Measurements from ENCODE around the gene OSBPL1A. TPM values are rescaled to one million over a fixed set of nuclear protein-coding genes. Genes with fewer than 3 reads are reported as not detected.

Gene OSBPL1A
- total RNA-seq, 1 donor from 2014 or later: 42.9 TPM

DNA sequence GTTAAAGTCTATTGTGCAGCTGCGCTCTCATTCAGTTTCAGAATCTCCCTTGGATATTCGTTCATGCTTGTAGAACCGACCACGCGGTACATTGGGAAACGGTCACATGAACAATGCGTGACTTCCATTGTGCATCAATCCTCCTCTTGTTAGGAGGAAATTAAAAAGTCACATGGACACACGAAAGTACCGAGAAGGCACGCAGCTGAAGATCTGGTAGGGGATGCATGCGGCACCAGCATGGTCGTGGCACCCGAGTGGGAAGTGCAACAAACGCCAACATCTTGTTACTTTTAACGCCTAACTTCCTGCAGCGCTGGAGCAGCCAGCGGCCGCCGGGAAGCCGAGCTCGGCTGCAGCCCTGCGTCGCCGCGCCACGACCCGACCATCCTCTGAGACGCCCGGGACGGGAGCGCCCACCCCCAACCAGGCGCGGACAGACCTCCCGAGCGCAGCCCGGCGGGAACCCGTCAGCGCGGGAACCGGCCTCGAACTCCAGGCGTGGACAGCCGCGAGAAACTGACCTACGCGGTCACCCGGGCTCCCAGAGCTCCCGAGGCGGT lies 412 bp downstream of the OSBPL1A start:
- intact Hi-C loops (cut with DNase I): loop anchor here (1.0 to 10.0 kb wide), 3 partner anchors 29 to 958 kb away; partner anchors contain the start of genes IMPACT and ZNF521
- Histone ChIP-seq H3K27me3 (no peaks in the 10 kb centered on the region), H3K9me3 (no peaks in the 10 kb centered on the region), H3K4me3 (peak overlapping the region; percentile 78 to 84), H3K36me3 (no peaks in the 10 kb centered on the region), H3K4me1 (no peaks in the 10 kb centered on the region), H3K27ac (peak overlapping the region; percentile 84 to 90)
- TF ChIP-seq, protein P1, sequence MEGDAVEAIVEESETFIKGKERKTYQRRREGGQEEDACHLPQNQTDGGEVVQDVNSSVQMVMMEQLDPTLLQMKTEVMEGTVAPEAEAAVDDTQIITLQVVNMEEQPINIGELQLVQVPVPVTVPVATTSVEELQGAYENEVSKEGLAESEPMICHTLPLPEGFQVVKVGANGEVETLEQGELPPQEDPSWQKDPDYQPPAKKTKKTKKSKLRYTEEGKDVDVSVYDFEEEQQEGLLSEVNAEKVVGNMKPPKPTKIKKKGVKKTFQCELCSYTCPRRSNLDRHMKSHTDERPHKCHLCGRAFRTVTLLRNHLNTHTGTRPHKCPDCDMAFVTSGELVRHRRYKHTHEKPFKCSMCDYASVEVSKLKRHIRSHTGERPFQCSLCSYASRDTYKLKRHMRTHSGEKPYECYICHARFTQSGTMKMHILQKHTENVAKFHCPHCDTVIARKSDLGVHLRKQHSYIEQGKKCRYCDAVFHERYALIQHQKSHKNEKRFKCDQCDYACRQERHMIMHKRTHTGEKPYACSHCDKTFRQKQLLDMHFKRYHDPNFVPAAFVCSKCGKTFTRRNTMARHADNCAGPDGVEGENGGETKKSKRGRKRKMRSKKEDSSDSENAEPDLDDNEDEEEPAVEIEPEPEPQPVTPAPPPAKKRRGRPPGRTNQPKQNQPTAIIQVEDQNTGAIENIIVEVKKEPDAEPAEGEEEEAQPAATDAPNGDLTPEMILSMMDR (IDR thresholded peaks at IDR 0.05): no peak
- peak; percentile 47 to 83 for DNase-seq (ENCODE audit: low spot score in 2 of 2)

- H3K27ac ChIP-seq: peak overlapping the region in 1 of 2 donors; percentile 84
- no peaks in the 10 kb centered on the region for H3K36me3 ChIP-seq
- H3K4me1 ChIP-seq: no peaks in the 10 kb centered on the region
- TF ChIP-seq, protein P1 (IDR thresholded peaks at IDR 0.05): no peak
- intact Hi-C loops (cut with DNase I): loop anchor here (2.0 to 10.0 kb wide), 2 partner anchors 123 to 959 kb away; partner anchors contain the start of gene ZNF521
- H3K4me3 ChIP-seq: peak overlapping the region in 1 of 2 donors; percentile 78
- H3K27me3 ChIP-seq: no peaks in the 10 kb centered on the region
- no peaks in the 10 kb centered on the region for H3K9me3 ChIP-seq
- no peak for DNase-seq (ENCODE audit: low spot score in 2 of 2)
Observed at GRCh38 chr18:24396082-24396633, 1.5 kb downstream of the OSBPL1A start.

DNA sequence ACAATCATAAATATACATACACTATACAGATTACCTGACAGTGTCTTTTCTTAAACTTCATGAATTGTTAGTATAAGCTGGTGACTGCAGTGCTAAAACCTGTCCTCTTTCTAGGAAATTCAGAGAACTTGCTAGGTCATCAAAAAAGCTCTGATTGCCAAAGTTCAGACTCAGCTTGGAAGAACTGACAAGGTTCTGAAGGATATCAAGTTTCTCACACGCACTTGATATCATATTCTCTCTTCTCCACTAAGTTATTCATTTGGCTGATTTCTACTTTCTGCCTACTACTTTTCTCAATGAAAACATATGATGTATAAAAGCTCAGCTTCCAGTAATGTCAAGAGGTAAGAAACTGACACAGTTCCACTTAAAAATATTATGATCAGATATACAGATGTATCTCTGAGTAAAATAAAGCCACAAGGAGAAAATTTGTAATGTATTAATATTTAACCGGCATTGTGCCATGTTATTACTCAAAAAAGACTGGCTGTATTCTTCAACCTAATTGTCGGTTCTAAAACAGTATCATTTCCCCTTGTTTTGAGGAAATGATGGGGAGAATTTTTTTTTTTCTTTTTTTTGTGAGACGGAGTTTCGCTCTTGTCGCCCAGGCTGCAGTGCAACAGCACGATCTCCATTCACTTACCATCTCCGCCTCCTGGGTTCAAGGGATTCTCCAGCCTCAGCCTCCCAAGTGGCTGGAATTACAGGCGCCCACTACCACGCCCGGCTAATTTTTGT lies 2.4 kb downstream of the OSBPL1A start:
- TF ChIP-seq, protein P1 (IDR thresholded peaks at IDR 0.05): no peak
- no peaks in the 10 kb centered on the region for H3K27me3 ChIP-seq
- intact Hi-C loops (cut with DNase I): loop anchor here (10.0 kb wide), 1 partner anchor 960 kb away; the partner anchor contains the start of gene ZNF521
- DNase-seq (ENCODE audit: low spot score in 2 of 2): no peak
- H3K36me3 ChIP-seq: no peaks in the 10 kb centered on the region
- H3K27ac ChIP-seq: no peak overlapping the region
- H3K4me3 ChIP-seq: no peak overlapping the region
- no peaks in the 10 kb centered on the region for H3K9me3 ChIP-seq
- H3K4me1 ChIP-seq: no peaks in the 10 kb centered on the region

DNA sequence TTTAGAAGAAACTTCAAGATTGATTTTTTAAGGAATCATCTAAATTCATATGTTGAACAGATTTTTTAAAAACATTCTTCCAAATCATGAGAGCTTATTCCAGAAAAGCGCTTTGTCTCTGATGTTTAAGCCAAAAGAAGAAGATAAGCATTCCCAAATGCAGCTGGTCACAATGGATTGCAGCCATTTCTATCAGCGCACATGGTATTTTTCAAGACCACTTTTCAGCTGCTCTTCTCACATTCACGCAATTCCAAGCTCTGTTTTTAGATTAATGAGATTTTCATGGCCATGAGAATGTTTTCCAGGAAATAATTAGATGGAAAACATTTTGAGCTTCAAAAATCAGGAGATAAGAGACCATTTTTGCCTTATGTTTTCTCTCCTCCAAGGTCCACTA lies 8.7 kb downstream of the OSBPL1A start:
- H3K4me1 ChIP-seq: no peaks in the 10 kb centered on the region
- H3K4me3 ChIP-seq: no peak overlapping the region
- H3K27me3 ChIP-seq: no peaks in the 10 kb centered on the region
- no peaks in the 10 kb centered on the region for H3K9me3 ChIP-seq
- intact Hi-C loops (cut with DNase I): no loop called here
- no peaks in the 10 kb centered on the region for H3K36me3 ChIP-seq
- no peak overlapping the region for H3K27ac ChIP-seq
- DNase-seq (ENCODE audit: low spot score in 2 of 2): no peak
- TF ChIP-seq, protein P1 (IDR thresholded peaks at IDR 0.05): no peak

GRCh38 chr18:24386681-24387080 lies 10.9 kb downstream of the OSBPL1A start:
- no peaks in the 10 kb centered on the region for H3K36me3 ChIP-seq
- TF ChIP-seq, protein P1 (IDR thresholded peaks at IDR 0.05): no peak
- intact Hi-C loops (cut with DNase I): no loop called here
- H3K4me1 ChIP-seq: no peaks in the 10 kb centered on the region
- no peaks in the 10 kb centered on the region for H3K9me3 ChIP-seq
- no peak overlapping the region for H3K4me3 ChIP-seq
- no peak overlapping the region for H3K27ac ChIP-seq
- DNase-seq (ENCODE audit: low spot score in 2 of 2): no peak
- H3K27me3 ChIP-seq: no peaks in the 10 kb centered on the region
